SK-N-SH (cell line): Measurements from ENCODE around the gene ARHGEF12. TPM values are rescaled to one million over a fixed set of nuclear protein-coding genes. Genes with fewer than 3 reads are reported as not detected.

ENCODE experiments used
- CTCF ChIA-PET: fragments of 300-600, 350-600 bp; formaldehyde crosslinking; extraction: SDS; loops from one replicate; lab custom pipeline; 2021; lab: Yijun Ruan, JAX
- POLR2A ChIA-PET: fragments of 350-600 bp; sonication (Branson Sonifier 250); formaldehyde crosslinking; extraction: SDS; loops from one replicate; lab custom pipeline; 2020; ENCODE audit warnings: antibody characterized with exemption, inconsistent platforms; lab: Yijun Ruan, JAX
- DNase-seq: peaks from one replicate; pipeline ENCODE4 v3.0.0; 2012
- H2AFZ ChIP-seq: fragments of 200-600 bp; sonication (generic); 2 replicates; pipeline ENCODE4 v1.8.1; 2016; ENCODE audit warnings: antibody characterized with exemption, mild to moderate bottlenecking, low read depth
- H3F3A ChIP-seq: fragments of 200-600 bp; sonication (generic); replicated peaks from 2 replicates; pipeline ENCODE3; 2016; ENCODE audit warnings: antibody characterized with exemption, mild to moderate bottlenecking; ENCODE audit not compliant: insufficient read depth
- H3K27ac ChIP-seq, 2 experiments: fragments of 200-500 bp in 1 of 2; fragments of 200-600 bp in 1 of 2; sonication (Bioruptor generic) in 1 of 2; sonication (generic), shearing (Covaris generic) in 1 of 2; 2 replicates each; pipeline versions ENCODE4 v1.5.1 to v1.6.1; 2014 to 2016; ENCODE audit warnings: low read depth in 2 of 2, inconsistent platforms in 1 of 2, low read length in 1 of 2, mild to moderate bottlenecking in 1 of 2, mixed read lengths in 1 of 2
- H3K27me3 ChIP-seq: fragments of 200-600 bp; sonication (generic), shearing (Covaris generic); 2 replicates; pipeline ENCODE4 v1.6.1; 2016; ENCODE audit warnings: mixed run types; ENCODE audit not compliant: insufficient read depth
- H3K36me3 ChIP-seq, 2 experiments: fragments of 200-500 bp in 1 of 2; fragments of 200-600 bp in 1 of 2; sonication (Bioruptor generic) in 1 of 2; sonication (generic) in 1 of 2; replicated peaks in 1 of 2; 2 replicates each; pipeline versions ENCODE3 to v1.5.1; 2014 to 2016; ENCODE audit warnings: low read length in 1 of 2, mild to moderate bottlenecking in 1 of 2; ENCODE audit not compliant: insufficient read depth in 2 of 2, control insufficient read depth in 1 of 2
- H3K4me1 ChIP-seq, 2 experiments: fragments of 200-500 bp in 1 of 2; fragments of 200-600 bp in 1 of 2; sonication (Bioruptor generic) in 1 of 2; sonication (generic), shearing (Covaris generic) in 1 of 2; 2 replicates each; pipeline versions ENCODE4 v1.5.1 to v1.6.1; 2014 to 2016; ENCODE audit warnings: low read depth in 1 of 2, low read length in 1 of 2, mixed run types in 1 of 2; ENCODE audit not compliant: insufficient read depth in 2 of 2, control insufficient read depth in 1 of 2
- H3K4me2 ChIP-seq: fragments of 200-600 bp; sonication (generic), shearing (Covaris generic); 2 replicates; pipeline ENCODE4 v1.6.1; 2017; ENCODE audit warnings: mixed run types
- H3K4me3 ChIP-seq, 2 experiments: fragments of 200-500 bp in 1 of 2; fragments of 200-600 bp in 1 of 2; sonication (Bioruptor generic) in 1 of 2; sonication (generic), shearing (Covaris generic) in 1 of 2; 2 replicates each; pipeline versions ENCODE4 v1.5.1 to v1.8.1; 2014 to 2016; ENCODE audit warnings: low read depth in 2 of 2, inconsistent platforms in 1 of 2, low read length in 1 of 2, mild to moderate bottlenecking in 1 of 2, mixed read lengths in 1 of 2, moderate library complexity in 1 of 2
- H3K79me2 ChIP-seq: fragments of 200-600 bp; sonication (generic); 2 replicates; pipeline ENCODE4 v1.8.1; 2017; ENCODE audit warnings: mild to moderate bottlenecking; ENCODE audit not compliant: insufficient read depth
- H3K9ac ChIP-seq: fragments of 200-600 bp; sonication (generic); 2 replicates; pipeline ENCODE4 v1.6.1; 2017; ENCODE audit warnings: mixed run types
- H3K9me2 ChIP-seq: fragments of 200-600 bp; sonication (generic); 2 replicates; pipeline ENCODE4 v1.6.1; 2017; ENCODE audit warnings: mixed run types
- H3K9me3 ChIP-seq: fragments of 200-600 bp; sonication (generic); 2 replicates; pipeline ENCODE4 v1.6.1; 2017; ENCODE audit warnings: mixed run types, mild to moderate bottlenecking, moderate library complexity
- H4K20me1 ChIP-seq: fragments of 200-600 bp; sonication (generic); 2 replicates; pipeline ENCODE4 v1.6.1; 2017; ENCODE audit warnings: mild to moderate bottlenecking, mixed run types; ENCODE audit not compliant: insufficient read depth
- ELF1 ChIP-seq: IDR thresholded peaks from 2 replicates; pipeline ENCODE4 v1.4.0; 2012
- EP300 ChIP-seq, 2 experiments: IDR thresholded peaks; 2 replicates each; pipeline versions ENCODE4 v1.4.0 to v1.6.1; 2012; ENCODE audit warnings: borderline replicate concordance in 1 of 2, low read depth in 1 of 2, low read length in 1 of 2
- EZH2phosphoT487 ChIP-seq: fragments of 200-600 bp; sonication (generic); IDR thresholded peaks from 2 replicates; pipeline ENCODE4 v1.6.1; 2017; ENCODE audit warnings: low read depth, mixed run types, mild to moderate bottlenecking, antibody characterized with exemption, moderate library complexity, borderline replicate concordance
- GABPA ChIP-seq: IDR thresholded peaks from 2 replicates; pipeline ENCODE4 v1.4.0; 2012; ENCODE audit warnings: low read depth, mild to moderate bottlenecking
- JUND ChIP-seq: IDR thresholded peaks from 2 replicates; pipeline ENCODE4 v1.4.0; 2012
- MXI1 ChIP-seq: IDR thresholded peaks from 2 replicates; pipeline ENCODE4 v1.6.1; 2012; ENCODE audit warnings: mild to moderate bottlenecking, low read depth, low read length, improper control_type of control experiment
- NRF1 ChIP-seq: IDR thresholded peaks from 2 replicates; pipeline ENCODE4 v1.6.1; 2012; ENCODE audit warnings: low read depth, mild to moderate bottlenecking, low read length
- RAD21 ChIP-seq: IDR thresholded peaks from 2 replicates; pipeline ENCODE4 v1.6.1; 2012; ENCODE audit warnings: mild to moderate bottlenecking, low read length
- RXRA ChIP-seq: IDR thresholded peaks from 2 replicates; pipeline ENCODE4 v1.4.0; 2012; ENCODE audit warnings: low read depth, mild to moderate bottlenecking, borderline replicate concordance
- TAF1 ChIP-seq: IDR thresholded peaks from 2 replicates; pipeline ENCODE4 v1.6.1; 2012; ENCODE audit warnings: low read depth, mild to moderate bottlenecking, low read length, moderate library complexity, borderline replicate concordance
- TCF12 ChIP-seq: IDR thresholded peaks from 2 replicates; pipeline ENCODE4 v1.4.0; 2012
- TEAD4 ChIP-seq: IDR thresholded peaks from 2 replicates; pipeline ENCODE4 v1.4.0; 2012; ENCODE audit warnings: mild to moderate bottlenecking, borderline replicate concordance; ENCODE audit not compliant: insufficient read depth
- WGBS: methylation state at CpG from one replicate; pipeline ENCODE4 v1.1.6; 2017; ENCODE audit warnings: low lambda C conversion rate; 5-methylcytosine and 5-hydroxymethylcytosine counted together
- polyA plus RNA-seq, 3 experiments: library from polyadenylated mRNA; depleted of rRNA; stranded (reverse); fragments of >200 nt; gene quantifications; 2 replicates each; pipeline ENCODE4 v1.2.3, GENCODE V29; 2012
- TF ChIP-seq, protein P1 (sequence below): IDR thresholded peaks from 2 replicates; pipeline ENCODE4 v1.4.0; 2012; ENCODE audit warnings: low read depth
- TF ChIP-seq, protein P2 (sequence below): fragments of 150-350 bp; IDR thresholded peaks from 2 replicates; pipeline ENCODE4 v1.6.1; 2017; ENCODE audit warnings: antibody characterized with exemption, low read length, low read depth, borderline replicate concordance

The ARHGEF12 gene
- polyA plus RNA-seq, 1 of the 3 experiments (the other 2 are of a cell fraction): 12.3 TPM

DNA sequence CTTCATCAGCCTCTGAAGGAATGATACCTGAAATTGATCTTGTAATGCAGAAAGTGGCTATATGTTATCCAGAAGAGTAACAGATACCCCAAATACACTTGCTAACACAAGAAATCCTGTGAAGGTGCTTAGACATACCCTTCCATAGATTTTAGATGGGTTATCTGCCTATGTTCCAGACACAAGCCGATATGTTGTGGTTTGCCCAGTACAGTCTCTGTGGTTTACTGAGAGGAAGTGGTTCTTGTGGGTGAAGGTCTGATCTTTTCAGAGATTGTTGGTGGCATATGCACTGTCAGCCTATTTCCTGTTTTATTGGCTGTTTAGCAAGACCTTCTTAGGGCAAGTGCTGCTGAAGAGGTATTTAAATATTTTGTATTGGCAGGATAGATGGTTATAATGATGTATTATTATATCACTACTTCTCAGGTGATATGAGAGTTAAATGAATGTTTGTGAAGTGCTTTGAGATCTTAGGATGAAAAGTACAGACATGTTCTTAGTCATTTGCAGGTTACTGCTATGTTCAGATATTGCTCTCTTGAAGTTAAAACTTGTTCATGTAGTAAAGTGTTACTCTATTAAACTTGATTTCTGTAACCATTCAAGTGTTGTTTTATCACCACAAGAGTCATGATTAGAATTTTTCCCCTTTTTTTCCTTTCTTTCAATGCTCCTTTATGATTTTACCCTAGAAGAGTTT lies 8.2 kb downstream of the ARHGEF12 start (continued):
- TF ChIP-seq, protein P1, sequence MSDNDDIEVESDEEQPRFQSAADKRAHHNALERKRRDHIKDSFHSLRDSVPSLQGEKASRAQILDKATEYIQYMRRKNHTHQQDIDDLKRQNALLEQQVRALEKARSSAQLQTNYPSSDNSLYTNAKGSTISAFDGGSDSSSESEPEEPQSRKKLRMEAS: 0 out of 2 replicates have a peak, but pooled peaks have one; percentile 32
- peak; percentile 86 for TF ChIP-seq TCF12
- peak; percentile 54; the same call in 1 of the 2 replicates for TF ChIP-seq JUND
- TF ChIP-seq RXRA: peak; percentile 22; the same call in 1 of the 2 replicates
- TF ChIP-seq TEAD4: peak; percentile 61; the same call in 1 of the 2 replicates
- TF ChIP-seq ELF1: no peak
- TF ChIP-seq EZH2phosphoT487: no peak
- TF ChIP-seq RAD21: no peak
- TF ChIP-seq EP300 (IDR thresholded peaks at IDR 0.05; ENCODE audit: borderline replicate concordance in 1 of 2, low read depth in 1 of 2, low read length in 1 of 2): peak in 1 of 2 experiments; percentile 67; a peak in 1 of 4 replicates
- TF ChIP-seq, all 33 proteins: peak for 11

DNA sequence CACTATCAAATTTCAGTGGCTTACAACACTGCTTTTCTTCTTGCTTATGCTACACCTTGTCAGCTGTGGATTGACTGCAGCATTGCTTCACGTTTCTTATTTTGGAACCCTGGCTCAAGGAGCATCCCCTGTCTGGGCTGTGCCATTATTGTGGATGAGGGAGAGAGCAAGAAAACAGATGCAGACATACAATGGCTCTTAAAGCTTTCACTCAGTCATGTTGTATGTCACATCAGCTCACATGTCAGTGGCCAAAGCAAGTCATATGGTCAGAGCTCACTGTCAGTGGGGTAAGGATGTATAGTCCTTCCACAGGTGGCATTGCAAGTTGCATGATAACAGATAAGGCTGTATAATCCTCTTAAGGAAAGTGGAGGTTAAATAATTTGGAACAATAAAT lies 10.0 kb downstream of the ARHGEF12 start:
- DNase-seq: no peak
- 0 out of 2 replicates have a peak, but pooled peaks cover 5% of the 10 kb centered on the region for H3K9me3 ChIP-seq
- 72% methylated on average over 1 of the region's 1 CpG for WGBS
- H3K4me3 ChIP-seq: no peak overlapping the region
- POLR2A ChIA-PET: no interaction called here
- H3K9ac ChIP-seq: no peak overlapping the region
- H3F3A ChIP-seq: peaks cover 7% of the 10 kb centered on the region
- CTCF ChIA-PET: interaction anchor here (0.7 to 0.9 kb wide), 2 partner anchors 9 to 33 kb away, joined by 3 to 4 read pairs; no protein-coding TSS in a partner anchor
- TF ChIP-seq, protein P2, sequence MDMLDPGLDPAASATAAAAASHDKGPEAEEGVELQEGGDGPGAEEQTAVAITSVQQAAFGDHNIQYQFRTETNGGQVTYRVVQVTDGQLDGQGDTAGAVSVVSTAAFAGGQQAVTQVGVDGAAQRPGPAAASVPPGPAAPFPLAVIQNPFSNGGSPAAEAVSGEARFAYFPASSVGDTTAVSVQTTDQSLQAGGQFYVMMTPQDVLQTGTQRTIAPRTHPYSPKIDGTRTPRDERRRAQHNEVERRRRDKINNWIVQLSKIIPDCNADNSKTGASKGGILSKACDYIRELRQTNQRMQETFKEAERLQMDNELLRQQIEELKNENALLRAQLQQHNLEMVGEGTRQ: no peak
- peak; percentile 24; the same call in 1 of the 2 replicates for TF ChIP-seq MXI1
- H2AFZ ChIP-seq: no peak overlapping the region
- no peaks in the 10 kb centered on the region for H3K27me3 ChIP-seq
- H3K36me3 ChIP-seq: no peaks in the 10 kb centered on the region
- H3K4me1 ChIP-seq: peaks cover 19 to 45% of the 10 kb centered on the region in 2 experiments
- H3K4me2 ChIP-seq: no peak overlapping the region; the same call in 1 of the 2 replicates
- H3K9me2 ChIP-seq: no peaks in the 10 kb centered on the region
- peak overlapping the region in 1 of 2 experiments; percentile 28; a peak in 1 of 4 replicates for H3K27ac ChIP-seq
- H4K20me1 ChIP-seq: peaks cover 81% of the 10 kb centered on the region
- H3K79me2 ChIP-seq: peaks cover 99% of the 10 kb centered on the region

DNA sequence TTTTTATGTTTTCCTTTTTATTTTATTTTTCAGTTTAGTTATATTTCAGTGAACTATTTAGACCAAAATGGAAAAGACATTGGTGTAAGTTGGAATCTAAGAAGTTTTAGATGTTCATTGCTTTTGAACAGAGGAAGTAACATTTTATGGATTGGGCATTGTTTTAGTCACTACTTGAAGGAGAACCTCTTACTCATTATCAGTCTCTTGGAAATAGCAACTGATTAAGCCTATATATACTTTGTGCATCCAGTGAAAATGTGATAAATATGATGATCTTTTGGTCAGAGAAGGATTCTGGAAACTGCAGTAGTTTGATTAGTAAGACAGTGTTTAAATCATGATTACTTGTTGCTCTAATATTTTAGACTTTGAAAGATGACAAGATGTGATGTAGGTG lies 14.4 kb downstream of the ARHGEF12 start:
- H3K79me2 ChIP-seq: peaks cover 98% of the 10 kb centered on the region
- H2AFZ ChIP-seq: no peak overlapping the region
- H3K27ac ChIP-seq: no peak overlapping the region
- DNase-seq: no peak
- peaks cover 7% of the 10 kb centered on the region for H3F3A ChIP-seq
- POLR2A ChIA-PET: no interaction called here
- no peaks in the 10 kb centered on the region for H3K9me2 ChIP-seq
- H3K27me3 ChIP-seq: no peaks in the 10 kb centered on the region
- H3K4me1 ChIP-seq: peaks cover 16 to 32% of the 10 kb centered on the region in 2 experiments; a peak in 3 of 4 replicates
- no peak overlapping the region for H3K4me3 ChIP-seq
- CTCF ChIA-PET: no interaction called here
- no peak overlapping the region for H3K4me2 ChIP-seq
- no peak overlapping the region for H3K9ac ChIP-seq
- no peaks in the 10 kb centered on the region for H3K9me3 ChIP-seq
- TF ChIP-seq GABPA (no peak), TAF1 (no peak), NRF1 (no peak), TEAD4 (no peak)
- peaks cover 81% of the 10 kb centered on the region for H4K20me1 ChIP-seq
- no peaks in the 10 kb centered on the region for H3K36me3 ChIP-seq
